Measurements from ENCODE around the gene FNDC3B. TPM values are rescaled to one million over a fixed set of nuclear protein-coding genes. Genes with fewer than 3 reads are reported as not detected.
A peak's percentile ranks its signal among the peaks of the same experiment; 100 is the strongest.
"Not testable (repeated sequence)": the region's sequence is repeated elsewhere in the genome, so short reads cannot be mapped to it uniquely, and the experiment has no call there.

The FNDC3B gene
- total RNA-seq (9.2 and 9.6 TPM in 2 replicates), polyA plus RNA-seq (1.2 and 1.8 TPM in 2 replicates), polyA minus RNA-seq (7.8 and 17.3 TPM in 2 replicates)
- 8.1 TPM for total RNA-seq (2013)

- Mint-ChIP-seq H3K27me3 (peaks cover 24% of the 10 kb centered on the region), H3K4me3 (peak within 1 kb of the TSS; percentile 97), H3K9me3 (ENCODE audit: insufficient read depth) (no peaks in the 10 kb centered on the region), H3K4me1 (peaks cover 9% of the 10 kb centered on the region), H3K27ac (peak within 1 kb of the TSS; percentile 92)
- H3K4me2 ChIP-seq (replicated peaks; ENCODE audit: low read depth, low read length, poor library complexity, severe bottlenecking) = peak within 1 kb of the TSS; percentile 99
- intact Hi-C loops (cut with micrococcal nuclease) = loop anchor here (1.0 kb wide), 2 partner anchors 23 to 68 kb away; no protein-coding TSS in a partner anchor
- no peaks in the 10 kb centered on the region for H4K20me1 ChIP-seq (ENCODE audit: control insufficient read depth, insufficient read depth, low read length, poor library complexity, severe bottlenecking)
- TF ChIP-seq, protein P1, sequence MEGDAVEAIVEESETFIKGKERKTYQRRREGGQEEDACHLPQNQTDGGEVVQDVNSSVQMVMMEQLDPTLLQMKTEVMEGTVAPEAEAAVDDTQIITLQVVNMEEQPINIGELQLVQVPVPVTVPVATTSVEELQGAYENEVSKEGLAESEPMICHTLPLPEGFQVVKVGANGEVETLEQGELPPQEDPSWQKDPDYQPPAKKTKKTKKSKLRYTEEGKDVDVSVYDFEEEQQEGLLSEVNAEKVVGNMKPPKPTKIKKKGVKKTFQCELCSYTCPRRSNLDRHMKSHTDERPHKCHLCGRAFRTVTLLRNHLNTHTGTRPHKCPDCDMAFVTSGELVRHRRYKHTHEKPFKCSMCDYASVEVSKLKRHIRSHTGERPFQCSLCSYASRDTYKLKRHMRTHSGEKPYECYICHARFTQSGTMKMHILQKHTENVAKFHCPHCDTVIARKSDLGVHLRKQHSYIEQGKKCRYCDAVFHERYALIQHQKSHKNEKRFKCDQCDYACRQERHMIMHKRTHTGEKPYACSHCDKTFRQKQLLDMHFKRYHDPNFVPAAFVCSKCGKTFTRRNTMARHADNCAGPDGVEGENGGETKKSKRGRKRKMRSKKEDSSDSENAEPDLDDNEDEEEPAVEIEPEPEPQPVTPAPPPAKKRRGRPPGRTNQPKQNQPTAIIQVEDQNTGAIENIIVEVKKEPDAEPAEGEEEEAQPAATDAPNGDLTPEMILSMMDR (IDR thresholded peaks at IDR 0.05) = no peak
- no peak for TF ChIP-seq EZH2 (IDR thresholded peaks at IDR 0.05; ENCODE audit: borderline replicate concordance, insufficient read depth, low read depth, low read length, poor library complexity, severe bottlenecking)
- peak within 1 kb of the TSS; percentile 26 to 80 for H3K27ac ChIP-seq (ENCODE audit: low read length in 2 of 2)
- peaks cover 11% of the 10 kb centered on the region in 2 donors for H3K4me1 ChIP-seq (ENCODE audit: control insufficient read depth in 2 of 2, insufficient read depth in 2 of 2, low read length in 2 of 2)
- ChIA-PET CTCF (interaction anchor here (1.4 kb wide), 1 partner anchor 68 kb away, joined by 4 read pairs; no protein-coding TSS in a partner anchor), POLR2A (interaction anchor here (0.6 kb wide), 1 partner anchor 138 kb away, joined by 7 read pairs; no protein-coding TSS in a partner anchor)
- peaks cover 0 to 18% (median 10%) of the 10 kb centered on the region in 4 experiments for H3K27me3 ChIP-seq (replicated peaks in 1 of 4; ENCODE audit: control extremely low read depth in 1 of 4, control insufficient read depth in 3 of 4, insufficient read depth in 4 of 4, low read length in 3 of 4)
- H3K9me3 ChIP-seq (ENCODE audit: control extremely low read depth in 1 of 3, control insufficient read depth in 2 of 3, insufficient read depth in 1 of 3, low read length in 2 of 3) = peaks cover 0 to 4% (median 0%) of the 10 kb centered on the region in 3 donors
- WGBS (ENCODE audit: insufficient coverage) = under 1% methylated on average over 53 of the region's 59 CpGs
- no peaks in the 10 kb centered on the region for H3K79me2 ChIP-seq (ENCODE audit: control insufficient read depth, insufficient read depth, low read length)
- peak within 1 kb of the TSS; percentile 86 for H2AFZ ChIP-seq (ENCODE audit: insufficient read depth, low read depth, low read length, poor library complexity, severe bottlenecking)
- DNase-seq = peak; percentile 95
- H3K9ac ChIP-seq (ENCODE audit: low read length) = peak within 1 kb of the TSS; percentile 93
- H3K36me3 ChIP-seq (replicated peaks in 1 of 2; ENCODE audit: control extremely low read depth in 1 of 2, control insufficient read depth in 1 of 2, extremely low read depth in 1 of 2, insufficient read depth in 2 of 2, low read length in 1 of 2) = no peaks in the 10 kb centered on the region
- ATAC-seq (ENCODE audit: low read depth) = peak; percentile 92
- H3K4me3 ChIP-seq (ENCODE audit: control extremely low read depth in 1 of 5, extremely low read depth in 1 of 5, insufficient read depth in 1 of 5, low read depth in 2 of 5, low read length in 4 of 5) = peak within 1 kb of the TSS; percentile 50 to 91 (median 85)
Measured at GRCh38 chr3:172039436-172040077, at the start of gene FNDC3B. TSS of gene FNDC3B (plus strand) at chr3:172039578. CDS start at chr3:172112480, 72,902 bp downstream.

DNA sequence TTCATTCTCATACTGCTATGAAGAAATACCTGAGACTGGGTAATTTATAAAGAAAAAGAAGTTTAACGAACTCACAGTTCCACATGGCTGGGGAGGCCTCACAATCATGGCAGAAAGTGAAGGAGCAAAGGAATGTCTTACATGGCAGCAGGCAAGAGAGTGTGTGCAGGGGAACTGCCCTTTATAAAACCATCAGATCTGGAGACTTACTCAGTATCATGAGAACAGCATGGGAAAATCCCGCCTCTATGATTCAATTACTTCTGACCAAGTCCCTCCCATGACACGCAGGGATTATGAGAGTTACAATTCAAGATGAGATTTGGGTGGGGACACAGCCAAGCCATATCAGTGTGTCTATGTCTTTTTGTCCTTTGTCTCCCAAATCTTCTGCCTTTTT lies 49.1 kb upstream of the FNDC3B start:
- H3K9me3 ChIP-seq (ENCODE audit: control extremely low read depth in 1 of 3, control insufficient read depth in 2 of 3, insufficient read depth in 1 of 3, low read length in 2 of 3); H3K79me2 ChIP-seq (ENCODE audit: control insufficient read depth, insufficient read depth, low read length); H3K27ac ChIP-seq (ENCODE audit: low read length in 2 of 2); H3K4me2 ChIP-seq (replicated peaks; ENCODE audit: low read depth, low read length, poor library complexity, severe bottlenecking); POLR2A ChIA-PET; H3K4me1 Mint-ChIP-seq; H3K9me3 Mint-ChIP-seq (ENCODE audit: insufficient read depth); H3K4me3 Mint-ChIP-seq; intact Hi-C loops (cut with micrococcal nuclease); CTCF ChIA-PET; H3K9ac ChIP-seq (ENCODE audit: low read length); H3K36me3 ChIP-seq (replicated peaks in 1 of 2; ENCODE audit: control extremely low read depth in 1 of 2, control insufficient read depth in 1 of 2, extremely low read depth in 1 of 2, insufficient read depth in 2 of 2, low read length in 1 of 2); H3K27me3 ChIP-seq (replicated peaks in 1 of 4; ENCODE audit: control extremely low read depth in 1 of 4, control insufficient read depth in 3 of 4, insufficient read depth in 4 of 4, low read length in 3 of 4); H3K27me3 Mint-ChIP-seq; DNase-seq; H3K4me3 ChIP-seq (ENCODE audit: control extremely low read depth in 1 of 5, extremely low read depth in 1 of 5, insufficient read depth in 1 of 5, low read depth in 2 of 5, low read length in 4 of 5); H4K20me1 ChIP-seq (ENCODE audit: control insufficient read depth, insufficient read depth, low read length, poor library complexity, severe bottlenecking); H3K27ac Mint-ChIP-seq; ATAC-seq (ENCODE audit: low read depth); H2AFZ ChIP-seq (ENCODE audit: insufficient read depth, low read depth, low read length, poor library complexity, severe bottlenecking); H3K4me1 ChIP-seq (ENCODE audit: control insufficient read depth in 2 of 2, insufficient read depth in 2 of 2, low read length in 2 of 2): not testable (repeated sequence)
- no CpG with 5 or more reads among the region's 3 CpGs for WGBS (ENCODE audit: insufficient coverage)

Data from B cell (primary cell).